ENCODE data around the gene KCNJ15.

DNA sequence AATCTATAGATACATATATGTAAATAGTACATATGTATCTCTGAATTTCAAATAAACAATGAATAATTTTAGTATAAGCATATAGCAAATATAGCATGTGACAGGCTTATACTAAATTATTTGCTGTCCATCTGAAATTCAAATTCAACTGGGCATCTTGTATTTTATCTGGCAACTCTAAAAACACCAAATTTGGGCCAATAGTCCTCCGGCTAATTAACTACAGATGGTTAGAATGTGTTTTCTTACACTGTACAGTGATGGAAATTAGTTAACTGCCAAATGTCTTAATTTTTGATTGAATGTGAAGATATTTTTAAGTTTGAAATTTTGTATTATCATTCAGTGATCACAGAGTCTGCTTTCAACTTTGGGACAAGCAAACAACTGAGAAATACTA, 30.7 kb downstream of the KCNJ15 start:
- TF ChIP-seq, protein P1, sequence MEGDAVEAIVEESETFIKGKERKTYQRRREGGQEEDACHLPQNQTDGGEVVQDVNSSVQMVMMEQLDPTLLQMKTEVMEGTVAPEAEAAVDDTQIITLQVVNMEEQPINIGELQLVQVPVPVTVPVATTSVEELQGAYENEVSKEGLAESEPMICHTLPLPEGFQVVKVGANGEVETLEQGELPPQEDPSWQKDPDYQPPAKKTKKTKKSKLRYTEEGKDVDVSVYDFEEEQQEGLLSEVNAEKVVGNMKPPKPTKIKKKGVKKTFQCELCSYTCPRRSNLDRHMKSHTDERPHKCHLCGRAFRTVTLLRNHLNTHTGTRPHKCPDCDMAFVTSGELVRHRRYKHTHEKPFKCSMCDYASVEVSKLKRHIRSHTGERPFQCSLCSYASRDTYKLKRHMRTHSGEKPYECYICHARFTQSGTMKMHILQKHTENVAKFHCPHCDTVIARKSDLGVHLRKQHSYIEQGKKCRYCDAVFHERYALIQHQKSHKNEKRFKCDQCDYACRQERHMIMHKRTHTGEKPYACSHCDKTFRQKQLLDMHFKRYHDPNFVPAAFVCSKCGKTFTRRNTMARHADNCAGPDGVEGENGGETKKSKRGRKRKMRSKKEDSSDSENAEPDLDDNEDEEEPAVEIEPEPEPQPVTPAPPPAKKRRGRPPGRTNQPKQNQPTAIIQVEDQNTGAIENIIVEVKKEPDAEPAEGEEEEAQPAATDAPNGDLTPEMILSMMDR (IDR thresholded peaks at IDR 0.05 in 2 of 3, conservative IDR thresholded peaks at IDR 0.05 in 1 of 3; ENCODE audit: borderline replicate concordance in 1 of 3, insufficient read depth in 1 of 3, low read depth in 2 of 3, low read length in 2 of 3): no peak
- TF ChIP-seq POLR2A (IDR thresholded peaks at IDR 0.05; ENCODE audit: borderline replicate concordance, extremely low read depth, insufficient read depth, insufficient read length): no peak
- TF ChIP-seq POLR2AphosphoS5 (IDR thresholded peaks at IDR 0.05; ENCODE audit: low read depth, low read length): no peak
- no peak for TF ChIP-seq EZH2 (IDR thresholded peaks at IDR 0.05)
- TF ChIP-seq ELF1 (IDR thresholded peaks at IDR 0.05; ENCODE audit: borderline replicate concordance, low read depth): no peak
- TF ChIP-seq, protein P2, sequence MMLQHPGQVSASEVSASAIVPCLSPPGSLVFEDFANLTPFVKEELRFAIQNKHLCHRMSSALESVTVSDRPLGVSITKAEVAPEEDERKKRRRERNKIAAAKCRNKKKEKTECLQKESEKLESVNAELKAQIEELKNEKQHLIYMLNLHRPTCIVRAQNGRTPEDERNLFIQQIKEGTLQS (IDR thresholded peaks at IDR 0.05): no peak
- TF ChIP-seq RAD21 (IDR thresholded peaks at IDR 0.05; ENCODE audit: low read depth): no peak
- no peak for TF ChIP-seq CEBPB (IDR thresholded peaks at IDR 0.05; ENCODE audit: low read depth)
- no peak for TF ChIP-seq FOSL1 (IDR thresholded peaks at IDR 0.05; ENCODE audit: low read depth)
- TF ChIP-seq TCF7L2 (IDR thresholded peaks at IDR 0.05; ENCODE audit: borderline replicate concordance, extremely low read depth, insufficient read depth, insufficient read length): no peak
- TF ChIP-seq, protein P3, sequence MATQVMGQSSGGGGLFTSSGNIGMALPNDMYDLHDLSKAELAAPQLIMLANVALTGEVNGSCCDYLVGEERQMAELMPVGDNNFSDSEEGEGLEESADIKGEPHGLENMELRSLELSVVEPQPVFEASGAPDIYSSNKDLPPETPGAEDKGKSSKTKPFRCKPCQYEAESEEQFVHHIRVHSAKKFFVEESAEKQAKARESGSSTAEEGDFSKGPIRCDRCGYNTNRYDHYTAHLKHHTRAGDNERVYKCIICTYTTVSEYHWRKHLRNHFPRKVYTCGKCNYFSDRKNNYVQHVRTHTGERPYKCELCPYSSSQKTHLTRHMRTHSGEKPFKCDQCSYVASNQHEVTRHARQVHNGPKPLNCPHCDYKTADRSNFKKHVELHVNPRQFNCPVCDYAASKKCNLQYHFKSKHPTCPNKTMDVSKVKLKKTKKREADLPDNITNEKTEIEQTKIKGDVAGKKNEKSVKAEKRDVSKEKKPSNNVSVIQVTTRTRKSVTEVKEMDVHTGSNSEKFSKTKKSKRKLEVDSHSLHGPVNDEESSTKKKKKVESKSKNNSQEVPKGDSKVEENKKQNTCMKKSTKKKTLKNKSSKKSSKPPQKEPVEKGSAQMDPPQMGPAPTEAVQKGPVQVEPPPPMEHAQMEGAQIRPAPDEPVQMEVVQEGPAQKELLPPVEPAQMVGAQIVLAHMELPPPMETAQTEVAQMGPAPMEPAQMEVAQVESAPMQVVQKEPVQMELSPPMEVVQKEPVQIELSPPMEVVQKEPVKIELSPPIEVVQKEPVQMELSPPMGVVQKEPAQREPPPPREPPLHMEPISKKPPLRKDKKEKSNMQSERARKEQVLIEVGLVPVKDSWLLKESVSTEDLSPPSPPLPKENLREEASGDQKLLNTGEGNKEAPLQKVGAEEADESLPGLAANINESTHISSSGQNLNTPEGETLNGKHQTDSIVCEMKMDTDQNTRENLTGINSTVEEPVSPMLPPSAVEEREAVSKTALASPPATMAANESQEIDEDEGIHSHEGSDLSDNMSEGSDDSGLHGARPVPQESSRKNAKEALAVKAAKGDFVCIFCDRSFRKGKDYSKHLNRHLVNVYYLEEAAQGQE (IDR thresholded peaks at IDR 0.05; ENCODE audit: low read depth): no peak
- no peak for TF ChIP-seq SP1 (IDR thresholded peaks at IDR 0.05; ENCODE audit: low read depth)
- TF ChIP-seq ZNF274 (IDR thresholded peaks at IDR 0.05; ENCODE audit: low read depth, low read length): no peak
- TF ChIP-seq, protein P4, sequence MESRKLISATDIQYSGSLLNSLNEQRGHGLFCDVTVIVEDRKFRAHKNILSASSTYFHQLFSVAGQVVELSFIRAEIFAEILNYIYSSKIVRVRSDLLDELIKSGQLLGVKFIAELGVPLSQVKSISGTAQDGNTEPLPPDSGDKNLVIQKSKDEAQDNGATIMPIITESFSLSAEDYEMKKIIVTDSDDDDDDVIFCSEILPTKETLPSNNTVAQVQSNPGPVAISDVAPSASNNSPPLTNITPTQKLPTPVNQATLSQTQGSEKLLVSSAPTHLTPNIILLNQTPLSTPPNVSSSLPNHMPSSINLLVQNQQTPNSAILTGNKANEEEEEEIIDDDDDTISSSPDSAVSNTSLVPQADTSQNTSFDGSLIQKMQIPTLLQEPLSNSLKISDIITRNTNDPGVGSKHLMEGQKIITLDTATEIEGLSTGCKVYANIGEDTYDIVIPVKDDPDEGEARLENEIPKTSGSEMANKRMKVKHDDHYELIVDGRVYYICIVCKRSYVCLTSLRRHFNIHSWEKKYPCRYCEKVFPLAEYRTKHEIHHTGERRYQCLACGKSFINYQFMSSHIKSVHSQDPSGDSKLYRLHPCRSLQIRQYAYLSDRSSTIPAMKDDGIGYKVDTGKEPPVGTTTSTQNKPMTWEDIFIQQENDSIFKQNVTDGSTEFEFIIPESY (IDR thresholded peaks at IDR 0.05; ENCODE audit: extremely low read depth, insufficient replicate concordance, low read length): no peak

Data from HCT116 (cell line).